Neutrophil (primary cell): Measurements from ENCODE around the gene EFCAB8.

ENCODE experiments used
- H3K27ac ChIP-seq: fragments of 200-600 bp; sonication (generic); 2 replicates; pipeline ENCODE4 v1.5.1; 2016; ENCODE audit warnings: mild to moderate bottlenecking, moderate library complexity
- H3K27me3 ChIP-seq: fragments of 200-600 bp; sonication (generic); 2 replicates; pipeline ENCODE4 v1.6.0; 2016; ENCODE audit warnings: mild to moderate bottlenecking
- H3K36me3 ChIP-seq: fragments of 200-600 bp; sonication (generic); 2 replicates; pipeline ENCODE4 v1.5.1; 2017
- H3K4me1 ChIP-seq, 2 experiments: fragments of 200-600 bp in 1 of 2; sonication (generic) in 1 of 2; 1 replicate in 1 of 2; 2 replicates in 1 of 2; pipeline versions ENCODE4 v1.5.1 to v1.6.1; 2013 to 2016; ENCODE audit warnings: low read depth in 1 of 2, low read length in 1 of 2, mild to moderate bottlenecking in 1 of 2, moderate library complexity in 1 of 2; ENCODE audit not compliant: control insufficient read depth in 1 of 2, insufficient read depth in 1 of 2
- H3K4me3 ChIP-seq, 2 experiments: fragments of 200-600 bp in 1 of 2; sonication (generic) in 1 of 2; 1 replicate in 1 of 2; 2 replicates in 1 of 2; pipeline ENCODE4 v1.5.1; 2013 to 2016; ENCODE audit warnings: low read depth in 1 of 2, low read length in 1 of 2, mild to moderate bottlenecking in 1 of 2, moderate library complexity in 1 of 2
- H3K9me3 ChIP-seq: fragments of 200-600 bp; sonication (generic); 2 replicates; pipeline ENCODE4 v1.5.1; 2016
- TF ChIP-seq, protein P1 (sequence below): fragments of 200-600 bp; sonication (generic); IDR thresholded peaks from 2 replicates; pipeline ENCODE4 v1.5.1; 2016; ENCODE audit warnings: antibody characterized with exemption

The EFCAB8 gene

DNA sequence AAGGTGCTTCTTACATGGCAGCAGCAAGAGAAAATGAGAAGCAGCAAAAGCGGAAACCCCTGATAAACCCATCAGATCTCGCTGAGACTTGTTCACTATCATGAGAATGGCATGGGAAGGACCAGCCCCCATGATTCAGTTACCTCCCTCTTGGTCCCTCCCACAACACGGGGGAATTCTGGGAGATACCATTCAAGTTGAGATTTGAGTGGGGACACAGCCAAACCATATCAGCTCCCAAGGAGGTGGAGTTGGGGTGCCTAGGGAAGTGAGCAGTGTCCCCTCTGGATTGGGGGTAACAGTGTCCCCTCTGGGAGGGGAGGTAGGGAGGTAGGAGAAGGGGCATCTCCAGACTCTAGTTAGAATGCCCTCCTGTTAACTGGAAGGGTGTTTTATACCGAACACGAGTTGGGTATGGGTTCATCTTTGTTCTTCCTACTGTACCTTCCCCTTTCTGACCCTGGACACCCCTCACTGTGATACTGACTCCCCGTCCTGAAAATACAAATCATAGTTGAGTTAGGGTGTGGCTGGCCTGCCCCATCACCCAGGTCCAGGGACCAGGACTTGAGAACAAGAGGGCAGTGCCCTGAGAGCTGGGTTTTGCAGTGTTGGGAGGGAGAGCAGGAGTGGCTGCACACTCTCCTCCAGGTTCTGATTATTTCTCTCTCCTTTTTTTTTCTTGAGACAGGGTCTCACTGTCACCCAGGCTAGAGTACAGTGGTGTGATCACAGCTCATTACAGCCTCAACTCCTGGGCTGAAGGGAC is 62.0 kb downstream of the EFCAB8 start:
- Histone ChIP-seq H3K9me3 (peaks cover 4% of the 10 kb centered on the region), H3K4me1 (no peaks in the 10 kb centered on the region), H3K27ac (no peak overlapping the region), H3K36me3 (no peaks in the 10 kb centered on the region), H3K27me3 (peaks cover 7% of the 10 kb centered on the region), H3K4me3 (no peak overlapping the region)
- TF ChIP-seq, protein P1, sequence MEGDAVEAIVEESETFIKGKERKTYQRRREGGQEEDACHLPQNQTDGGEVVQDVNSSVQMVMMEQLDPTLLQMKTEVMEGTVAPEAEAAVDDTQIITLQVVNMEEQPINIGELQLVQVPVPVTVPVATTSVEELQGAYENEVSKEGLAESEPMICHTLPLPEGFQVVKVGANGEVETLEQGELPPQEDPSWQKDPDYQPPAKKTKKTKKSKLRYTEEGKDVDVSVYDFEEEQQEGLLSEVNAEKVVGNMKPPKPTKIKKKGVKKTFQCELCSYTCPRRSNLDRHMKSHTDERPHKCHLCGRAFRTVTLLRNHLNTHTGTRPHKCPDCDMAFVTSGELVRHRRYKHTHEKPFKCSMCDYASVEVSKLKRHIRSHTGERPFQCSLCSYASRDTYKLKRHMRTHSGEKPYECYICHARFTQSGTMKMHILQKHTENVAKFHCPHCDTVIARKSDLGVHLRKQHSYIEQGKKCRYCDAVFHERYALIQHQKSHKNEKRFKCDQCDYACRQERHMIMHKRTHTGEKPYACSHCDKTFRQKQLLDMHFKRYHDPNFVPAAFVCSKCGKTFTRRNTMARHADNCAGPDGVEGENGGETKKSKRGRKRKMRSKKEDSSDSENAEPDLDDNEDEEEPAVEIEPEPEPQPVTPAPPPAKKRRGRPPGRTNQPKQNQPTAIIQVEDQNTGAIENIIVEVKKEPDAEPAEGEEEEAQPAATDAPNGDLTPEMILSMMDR = no peak

DNA sequence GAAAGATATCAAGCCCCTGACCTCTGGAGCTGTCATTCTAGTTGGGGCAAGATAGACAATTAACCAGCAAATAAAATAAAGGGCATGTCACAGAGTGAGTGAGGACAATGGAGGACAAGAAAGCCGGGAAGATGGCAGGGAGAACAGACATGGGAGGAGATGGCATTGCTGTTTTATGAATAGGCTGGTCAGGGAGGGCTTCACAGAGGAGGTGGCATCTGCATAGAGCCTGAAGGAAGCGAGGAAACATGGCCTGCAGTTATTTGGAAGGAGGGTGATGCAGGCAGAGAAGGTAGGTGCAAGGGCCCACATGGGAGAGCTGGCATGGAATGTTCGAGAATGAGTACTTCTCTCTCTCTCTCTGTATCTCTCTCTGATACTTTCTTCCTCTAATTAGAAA is 63.7 kb downstream of the EFCAB8 start:
- Histone ChIP-seq H3K27me3 (peaks cover 9% of the 10 kb centered on the region), H3K27ac (no peak overlapping the region), H3K4me1 (no peaks in the 10 kb centered on the region), H3K4me3 (no peak overlapping the region), H3K9me3 (no peaks in the 10 kb centered on the region), H3K36me3 (no peaks in the 10 kb centered on the region)
- TF ChIP-seq, protein P1 = no peak

- peaks cover 9% of the 10 kb centered on the region for H3K27me3 ChIP-seq
- H3K27ac ChIP-seq = no peak overlapping the region
- no peak overlapping the region for H3K4me3 ChIP-seq
- TF ChIP-seq, protein P1 = no peak
- no peaks in the 10 kb centered on the region for H3K36me3 ChIP-seq
- H3K9me3 ChIP-seq = no peaks in the 10 kb centered on the region
- no peaks in the 10 kb centered on the region for H3K4me1 ChIP-seq
Observed at GRCh38 chr20:32924781-32925180, 66.1 kb downstream of the EFCAB8 start.

GRCh38 chr20:32925481-32926196 is 66.9 kb downstream of the EFCAB8 start:
- no peak overlapping the region for H3K27ac ChIP-seq
- H3K36me3 ChIP-seq = no peaks in the 10 kb centered on the region
- no peaks in the 10 kb centered on the region for H3K4me1 ChIP-seq
- H3K9me3 ChIP-seq = no peaks in the 10 kb centered on the region
- TF ChIP-seq, protein P1 = no peak
- no peak overlapping the region for H3K4me3 ChIP-seq
- peaks cover 8% of the 10 kb centered on the region for H3K27me3 ChIP-seq

GRCh38 chr20:32929162-32929561 is 70.4 kb downstream of the EFCAB8 start:
- Histone ChIP-seq H3K27ac (no peak overlapping the region), H3K4me3 (no peak overlapping the region), H3K36me3 (no peaks in the 10 kb centered on the region), H3K4me1 (no peaks in the 10 kb centered on the region), H3K9me3 (no peaks in the 10 kb centered on the region), H3K27me3 (peaks cover 5% of the 10 kb centered on the region)
- TF ChIP-seq, protein P1 = no peak
